GM12873 (cell line): ENCODE data around the gene DEAF1.

Experiments used
- TF ChIP-seq, protein P1 (sequence below): IDR thresholded peaks from 2 replicates; pipeline ENCODE4 v1.5.1; 2012; ENCODE audit warnings: low read depth, mild to moderate bottlenecking, moderate library complexity, low read length, control low read depth; ENCODE audit not compliant: insufficient read depth; ENCODE audit errors: missing control alignments

Gene DEAF1

DNA sequence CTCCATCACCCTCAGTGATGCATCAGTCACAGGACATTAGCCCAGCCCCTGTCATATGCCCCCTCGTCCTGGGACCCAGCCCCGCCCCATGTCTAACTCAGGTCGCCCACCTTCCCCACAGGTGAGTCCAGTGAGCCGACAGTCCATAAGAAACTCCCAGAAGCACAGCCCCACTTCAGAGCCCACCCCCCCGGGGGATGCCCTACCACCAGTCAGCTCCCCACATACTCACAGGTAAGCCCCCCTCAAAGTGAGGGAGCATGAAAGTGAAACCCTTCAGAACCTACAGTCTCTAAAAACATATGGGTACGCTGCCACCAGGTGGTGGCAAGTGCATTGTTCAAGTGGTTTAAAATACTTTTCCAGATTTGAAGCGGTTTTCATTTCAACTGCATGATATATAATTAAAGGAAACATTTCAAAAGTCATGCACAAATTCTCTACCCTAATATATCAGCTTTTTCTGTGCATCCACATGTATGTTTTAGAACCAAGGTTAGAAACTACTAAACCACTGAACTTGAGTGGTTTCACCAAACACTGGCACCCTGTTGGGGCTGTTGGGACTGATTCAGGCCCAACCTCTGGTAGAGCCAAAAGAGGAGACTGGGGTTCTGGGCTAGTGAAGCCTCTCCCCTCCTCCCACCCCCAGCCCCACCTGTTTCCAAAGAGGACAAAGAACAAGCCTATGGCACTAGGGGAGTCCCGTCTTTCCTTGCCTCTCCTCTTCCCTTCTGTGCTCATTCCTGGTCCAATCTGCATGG lies 28.3 kb upstream of the DEAF1 start:
- TF ChIP-seq, protein P1, sequence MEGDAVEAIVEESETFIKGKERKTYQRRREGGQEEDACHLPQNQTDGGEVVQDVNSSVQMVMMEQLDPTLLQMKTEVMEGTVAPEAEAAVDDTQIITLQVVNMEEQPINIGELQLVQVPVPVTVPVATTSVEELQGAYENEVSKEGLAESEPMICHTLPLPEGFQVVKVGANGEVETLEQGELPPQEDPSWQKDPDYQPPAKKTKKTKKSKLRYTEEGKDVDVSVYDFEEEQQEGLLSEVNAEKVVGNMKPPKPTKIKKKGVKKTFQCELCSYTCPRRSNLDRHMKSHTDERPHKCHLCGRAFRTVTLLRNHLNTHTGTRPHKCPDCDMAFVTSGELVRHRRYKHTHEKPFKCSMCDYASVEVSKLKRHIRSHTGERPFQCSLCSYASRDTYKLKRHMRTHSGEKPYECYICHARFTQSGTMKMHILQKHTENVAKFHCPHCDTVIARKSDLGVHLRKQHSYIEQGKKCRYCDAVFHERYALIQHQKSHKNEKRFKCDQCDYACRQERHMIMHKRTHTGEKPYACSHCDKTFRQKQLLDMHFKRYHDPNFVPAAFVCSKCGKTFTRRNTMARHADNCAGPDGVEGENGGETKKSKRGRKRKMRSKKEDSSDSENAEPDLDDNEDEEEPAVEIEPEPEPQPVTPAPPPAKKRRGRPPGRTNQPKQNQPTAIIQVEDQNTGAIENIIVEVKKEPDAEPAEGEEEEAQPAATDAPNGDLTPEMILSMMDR: peak; percentile 69

DNA sequence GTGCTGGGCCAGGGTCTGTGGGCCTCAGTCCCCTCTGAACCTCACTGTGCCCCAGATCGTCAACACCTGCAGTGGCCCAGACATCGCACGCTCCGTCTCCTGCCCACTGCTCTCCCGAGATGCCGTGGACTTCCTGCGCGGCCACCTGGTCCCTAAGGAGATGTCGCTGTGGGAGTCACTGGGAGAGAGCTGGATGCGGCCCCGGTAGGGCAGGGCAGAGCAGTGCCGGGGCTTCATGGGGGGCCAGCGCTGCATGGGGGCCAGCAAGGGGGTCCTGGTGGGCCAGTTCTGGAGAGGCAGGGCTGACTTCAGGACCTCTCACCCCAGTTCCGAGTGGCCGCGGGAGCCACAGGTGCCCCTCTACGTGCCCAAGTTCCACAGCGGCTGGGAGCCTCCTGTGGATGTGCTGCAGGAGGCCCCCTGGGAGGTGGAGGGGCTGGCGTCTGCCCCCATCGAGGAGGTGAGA lies 27.4 kb upstream of the DEAF1 start:
- TF ChIP-seq, protein P1: no peak

GRCh38 chr11:721741-722345 lies 26.8 kb upstream of the DEAF1 start:
- TF ChIP-seq, protein P1: no peak

GRCh38 chr11:721247-721740 lies 26.3 kb upstream of the DEAF1 start:
- TF ChIP-seq, protein P1: no peak

- TF ChIP-seq, protein P1: no peak
Measured at GRCh38 chr11:720642-721246, 25.7 kb upstream of the DEAF1 start.

DNA sequence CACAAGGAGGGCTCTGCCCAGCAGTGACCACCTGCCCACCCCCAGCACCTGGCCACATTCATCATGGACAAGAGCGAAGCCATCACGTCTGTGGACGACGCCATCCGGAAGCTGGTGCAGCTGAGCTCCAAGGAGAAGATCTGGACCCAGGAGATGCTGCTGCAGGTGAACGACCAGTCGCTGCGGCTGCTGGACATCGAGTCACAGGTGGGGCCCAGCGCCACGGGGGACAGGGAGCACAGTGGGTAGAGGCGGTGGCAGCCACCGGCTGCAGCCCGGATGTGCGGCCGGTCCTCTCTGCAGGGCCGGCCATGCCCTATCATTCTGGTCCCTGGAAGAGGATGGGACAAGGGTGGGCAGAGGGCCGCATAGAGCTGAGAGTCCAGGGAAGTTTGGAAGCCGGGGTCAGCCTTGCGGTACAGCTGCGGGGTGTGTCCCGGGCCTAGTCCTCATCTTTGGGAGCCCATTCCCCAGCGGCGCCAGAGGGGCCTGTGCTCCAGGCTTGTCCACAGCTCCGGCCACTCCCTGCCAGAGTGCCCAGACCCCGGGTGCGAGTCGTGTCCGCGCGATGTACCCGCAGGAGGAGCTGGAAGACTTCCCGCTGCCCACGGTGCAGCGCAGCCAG lies 25.1 kb upstream of the DEAF1 start:
- TF ChIP-seq, protein P1: no peak
